ENCODE results near the gene CERS4.

DNA sequence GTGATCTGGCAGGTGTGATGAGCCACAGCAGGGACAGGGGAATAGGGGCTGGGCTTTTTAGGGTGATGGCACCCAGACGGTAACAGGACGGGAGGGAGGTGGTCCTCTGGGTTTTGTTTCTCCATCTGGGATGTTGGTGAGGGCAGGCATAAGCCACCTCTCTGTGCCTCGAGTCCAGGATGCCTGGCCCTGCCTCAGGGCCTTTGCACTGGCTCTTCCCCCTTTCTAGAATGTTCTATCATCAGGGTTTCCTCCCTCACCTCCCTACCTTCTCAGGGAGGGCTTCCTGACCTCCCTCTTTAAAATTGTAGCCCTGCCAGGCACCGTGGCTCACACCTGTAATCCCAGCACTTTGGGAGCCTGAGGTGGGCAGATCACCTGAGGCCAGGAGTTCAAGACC, 6.6 kb downstream of the CERS4 start:
- TF ChIP-seq, protein P1, sequence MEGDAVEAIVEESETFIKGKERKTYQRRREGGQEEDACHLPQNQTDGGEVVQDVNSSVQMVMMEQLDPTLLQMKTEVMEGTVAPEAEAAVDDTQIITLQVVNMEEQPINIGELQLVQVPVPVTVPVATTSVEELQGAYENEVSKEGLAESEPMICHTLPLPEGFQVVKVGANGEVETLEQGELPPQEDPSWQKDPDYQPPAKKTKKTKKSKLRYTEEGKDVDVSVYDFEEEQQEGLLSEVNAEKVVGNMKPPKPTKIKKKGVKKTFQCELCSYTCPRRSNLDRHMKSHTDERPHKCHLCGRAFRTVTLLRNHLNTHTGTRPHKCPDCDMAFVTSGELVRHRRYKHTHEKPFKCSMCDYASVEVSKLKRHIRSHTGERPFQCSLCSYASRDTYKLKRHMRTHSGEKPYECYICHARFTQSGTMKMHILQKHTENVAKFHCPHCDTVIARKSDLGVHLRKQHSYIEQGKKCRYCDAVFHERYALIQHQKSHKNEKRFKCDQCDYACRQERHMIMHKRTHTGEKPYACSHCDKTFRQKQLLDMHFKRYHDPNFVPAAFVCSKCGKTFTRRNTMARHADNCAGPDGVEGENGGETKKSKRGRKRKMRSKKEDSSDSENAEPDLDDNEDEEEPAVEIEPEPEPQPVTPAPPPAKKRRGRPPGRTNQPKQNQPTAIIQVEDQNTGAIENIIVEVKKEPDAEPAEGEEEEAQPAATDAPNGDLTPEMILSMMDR (IDR thresholded peaks at IDR 0.05; ENCODE audit: insufficient read depth, low read length, poor library complexity, severe bottlenecking) = no peak
- TF ChIP-seq EZH2phosphoT487 (conservative IDR thresholded peaks at IDR 0.05; ENCODE audit: low read length) = no peak

Measured in SU-DHL-6 (cell line).